Endothelial cell of umbilical vein (primary cell): ENCODE measurements around the gene CCT8. TPM values are rescaled to one million over a fixed set of nuclear protein-coding genes. Genes with fewer than 3 reads are reported as not detected.

ENCODE experiments used
- BruUV-seq: library from RNA; stranded (reverse); fragments of 400-500 nt; replicated peaks from 2 replicates; lab custom pipeline; 2021; lab: Mats Ljungman, UMichigan
- CTCF ChIA-PET: fragments of 300-600, 350-600 bp; sonication (Branson Sonifier 250); formaldehyde crosslinking; loops from one replicate; lab custom pipeline; 2021; ENCODE audit warnings: antibody characterized with exemption, inconsistent platforms; lab: Charles Lee
- POLR2A ChIA-PET: fragments of 300-600, 350-600 bp; sonication (Branson Sonifier 250); formaldehyde crosslinking; loops from one replicate; lab custom pipeline; 2021; ENCODE audit warnings: antibody characterized with exemption, inconsistent platforms; lab: Charles Lee
- DNase-seq: peaks from one replicate; pipeline ENCODE4 v3.0.0-alpha.2; 2011; ENCODE audit warnings: low read depth, low spot score
- FAIRE-seq: peaks from 2 replicates; lab custom pipeline; 2011; peaks lifted over from hg19 to GRCh38; lab: Jason Lieb, UNC
- H2AFZ ChIP-seq: 2 replicates; pipeline ENCODE4 v1.6.0; 2012; ENCODE audit warnings: low read depth, low read length, control low read depth, inconsistent platforms
- H3K27ac ChIP-seq: 2 replicates; pipeline ENCODE4 v1.5.1; 2011; ENCODE audit warnings: low read depth, mild to moderate bottlenecking, control low read depth, low read length, moderate library complexity; ENCODE audit not compliant: insufficient read depth
- H3K27me3 ChIP-seq, 2 experiments: 2 replicates each; pipeline versions ENCODE4 v1.6.0 to v1.6.1; 2011; ENCODE audit warnings: low read length in 2 of 2, mixed read lengths in 1 of 2; ENCODE audit not compliant: control insufficient read depth in 2 of 2, insufficient read depth in 2 of 2
- H3K36me3 ChIP-seq, 2 experiments: 2 replicates in 1 of 2; 3 replicates in 1 of 2; pipeline ENCODE4 v1.5.1; 2011; ENCODE audit warnings: low read length in 2 of 2, mild to moderate bottlenecking in 1 of 2, moderate library complexity in 1 of 2; ENCODE audit not compliant: control insufficient read depth in 2 of 2, insufficient read depth in 2 of 2; ENCODE audit errors: extremely low read depth in 1 of 2
- H3K4me1 ChIP-seq: 3 replicates; pipeline ENCODE4 v1.5.1; 2011; ENCODE audit warnings: mild to moderate bottlenecking, low read length; ENCODE audit not compliant: control insufficient read depth, insufficient read depth; ENCODE audit errors: extremely low read depth
- H3K4me2 ChIP-seq: 2 replicates; pipeline ENCODE4 v1.6.1; 2011; ENCODE audit warnings: low read length, control low read depth, mixed read lengths; ENCODE audit not compliant: insufficient read depth
- H3K4me3 ChIP-seq, 3 experiments: fragments of 200-600 bp in 1 of 3; sonication (generic), shearing (Covaris generic) in 1 of 3; replicated peaks in 1 of 3; 2 replicates each; pipeline ENCODE4 v1.5.1; 2011 to 2016; ENCODE audit warnings: control low read depth in 3 of 3, low read length in 3 of 3, mild to moderate bottlenecking in 2 of 3, inconsistent platforms in 1 of 3, low read depth in 1 of 3, moderate library complexity in 1 of 3; ENCODE audit not compliant: insufficient read depth in 1 of 3
- H3K79me2 ChIP-seq: 2 replicates; pipeline ENCODE4 v1.6.0; 2012; ENCODE audit warnings: low read length, inconsistent platforms; ENCODE audit not compliant: control insufficient read depth, insufficient read depth
- H3K9ac ChIP-seq: replicated peaks from 2 replicates; pipeline ENCODE3; 2011; ENCODE audit warnings: low read length, control low read depth; ENCODE audit not compliant: insufficient read depth; ENCODE audit errors: extremely low read depth
- H3K9me1 ChIP-seq: replicated peaks from 3 replicates; pipeline ENCODE4 v1.6.0; 2011; ENCODE audit warnings: mild to moderate bottlenecking, low read length; ENCODE audit not compliant: control insufficient read depth, insufficient read depth; ENCODE audit errors: extremely low read depth
- H3K9me3 ChIP-seq: replicated peaks from 2 replicates; pipeline ENCODE4 v1.5.1; 2012; ENCODE audit warnings: low read length, inconsistent platforms; ENCODE audit not compliant: control insufficient read depth, insufficient read depth
- H4K20me1 ChIP-seq: replicated peaks from 2 replicates; pipeline ENCODE3; 2011; ENCODE audit warnings: mild to moderate bottlenecking, low read length; ENCODE audit not compliant: control insufficient read depth, insufficient read depth; ENCODE audit errors: extremely low read depth
- EZH2 ChIP-seq: IDR thresholded peaks from 2 replicates; pipeline ENCODE4 v1.6.1; 2012; ENCODE audit warnings: borderline replicate concordance, low read depth, mild to moderate bottlenecking, moderate library complexity, low read length, inconsistent platforms; ENCODE audit not compliant: severe bottlenecking
- FOS ChIP-seq: IDR thresholded peaks from 2 replicates; pipeline ENCODE4 v1.6.1; 2011; ENCODE audit warnings: mild to moderate bottlenecking, low read length, moderate library complexity, borderline replicate concordance; ENCODE audit not compliant: insufficient read depth
- GATA2 ChIP-seq: IDR thresholded peaks from 2 replicates; pipeline ENCODE4 v1.7.0; 2011; ENCODE audit warnings: low read depth, mild to moderate bottlenecking, moderate library complexity, mixed read lengths, low read length; ENCODE audit not compliant: insufficient read length, insufficient read depth
- JUN ChIP-seq: IDR thresholded peaks from 2 replicates; pipeline ENCODE4 v1.6.1; 2011; ENCODE audit warnings: borderline replicate concordance, low read depth; ENCODE audit not compliant: insufficient read length, insufficient read depth
- MAX ChIP-seq: IDR thresholded peaks from 2 replicates; pipeline ENCODE4 v1.6.1; 2011; ENCODE audit not compliant: insufficient read depth, insufficient read length
- MYC ChIP-seq: IDR thresholded peaks from one replicate; pipeline ENCODE4 v1.6.1; 2011; ENCODE audit warnings: mild to moderate bottlenecking, low read depth, low read length
- POLR2A ChIP-seq: IDR thresholded peaks from 2 replicates; pipeline ENCODE4 v1.6.1; 2012; ENCODE audit warnings: low read depth, mild to moderate bottlenecking, control low read depth, low read length
- POLR2AphosphoS5 ChIP-seq: IDR thresholded peaks from 2 replicates; pipeline ENCODE4 v1.6.1; 2012; ENCODE audit warnings: low read depth, mild to moderate bottlenecking, control low read depth, low read length, moderate library complexity; ENCODE audit not compliant: insufficient read depth
- dilution Hi-C: fragments of 300-500 bp; cut with MboI; formaldehyde crosslinking; loops from one replicate; pipeline ENCODE4 v1.15.0; 2019; ENCODE audit warnings: low sequenced_read_pairs; ENCODE audit not compliant: extremely low pct_ligation_motif_present
- intact Hi-C: fragments of 100-400 bp; cut with micrococcal nuclease; formaldehyde crosslinking; loops from one replicate; pipeline ENCODE4 v1.10.0; 2022
- polyA plus RNA-seq, 4 experiments: library from polyadenylated mRNA; depleted of rRNA in 3 of 4; stranded (reverse) in 3 of 4; unstranded in 1 of 4; fragments of >200 nt; gene quantifications; 2 replicates each; pipeline versions ENCODE4 v1.2.1 to v1.2.3, GENCODE V29; 2011 to 2012; ENCODE audit warnings: missing spikeins in 1 of 4
- total RNA-seq: library from RNA; stranded (reverse); gene quantifications from 2 replicates; pipeline ENCODE4 v1.2.3, GENCODE V29; 2021
- TF ChIP-seq, protein P1 (sequence below), 2 donors: IDR thresholded peaks; 1 replicate in 1 of 2; 2 replicates in 1 of 2; pipeline ENCODE4 v1.5.1; 2011; ENCODE audit warnings: low read length in 2 of 2, mild to moderate bottlenecking in 2 of 2, moderate library complexity in 2 of 2, control low read depth in 1 of 2, inconsistent platforms in 1 of 2, low read depth in 1 of 2; ENCODE audit not compliant: insufficient read depth in 1 of 2; ENCODE audit errors: extremely low read depth in 1 of 2

The CCT8 gene
- total and polyA plus RNA-seq, 2 donors (not counting 3 experiments of a cell fraction or from before 2014, with no cell fraction given), result 102 to 212 TPM

GRCh38 chr21:29022166-29022565 is 51.3 kb downstream of the CCT8 start:
- no peak overlapping the region for H2AFZ ChIP-seq
- H3K36me3 ChIP-seq, result no peaks in the 10 kb centered on the region
- peaks cover 34% of the 10 kb centered on the region for H3K79me2 ChIP-seq
- H3K27me3 ChIP-seq, result no peaks in the 10 kb centered on the region
- H3K27ac ChIP-seq, result no peak overlapping the region
- no peak overlapping the region for H3K9ac ChIP-seq
- H3K4me3 ChIP-seq, result no peak overlapping the region
- H3K9me1 ChIP-seq, result no peaks in the 10 kb centered on the region
- dilution Hi-C loops (no loop called here), intact Hi-C loops (no loop called here)
- H3K4me2 ChIP-seq, result no peak overlapping the region
- TF ChIP-seq POLR2A (no peak), GATA2 (no peak), MAX (no peak), JUN (no peak), MYC (no peak), POLR2AphosphoS5 (no peak), EZH2 (no peak), FOS (no peak)
- TF ChIP-seq, protein P1, sequence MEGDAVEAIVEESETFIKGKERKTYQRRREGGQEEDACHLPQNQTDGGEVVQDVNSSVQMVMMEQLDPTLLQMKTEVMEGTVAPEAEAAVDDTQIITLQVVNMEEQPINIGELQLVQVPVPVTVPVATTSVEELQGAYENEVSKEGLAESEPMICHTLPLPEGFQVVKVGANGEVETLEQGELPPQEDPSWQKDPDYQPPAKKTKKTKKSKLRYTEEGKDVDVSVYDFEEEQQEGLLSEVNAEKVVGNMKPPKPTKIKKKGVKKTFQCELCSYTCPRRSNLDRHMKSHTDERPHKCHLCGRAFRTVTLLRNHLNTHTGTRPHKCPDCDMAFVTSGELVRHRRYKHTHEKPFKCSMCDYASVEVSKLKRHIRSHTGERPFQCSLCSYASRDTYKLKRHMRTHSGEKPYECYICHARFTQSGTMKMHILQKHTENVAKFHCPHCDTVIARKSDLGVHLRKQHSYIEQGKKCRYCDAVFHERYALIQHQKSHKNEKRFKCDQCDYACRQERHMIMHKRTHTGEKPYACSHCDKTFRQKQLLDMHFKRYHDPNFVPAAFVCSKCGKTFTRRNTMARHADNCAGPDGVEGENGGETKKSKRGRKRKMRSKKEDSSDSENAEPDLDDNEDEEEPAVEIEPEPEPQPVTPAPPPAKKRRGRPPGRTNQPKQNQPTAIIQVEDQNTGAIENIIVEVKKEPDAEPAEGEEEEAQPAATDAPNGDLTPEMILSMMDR (IDR thresholded peaks at IDR 0.05; ENCODE audit: extremely low read depth in 1 of 2, insufficient read depth in 1 of 2, low read depth in 1 of 2, low read length in 2 of 2), result no peak
- no TSS peak for BruUV-seq
- DNase-seq (no peak), FAIRE-seq (no peak)
- ChIA-PET CTCF (interaction anchor here (1.9 kb wide), 1 partner anchor 29 kb away, joined by 4 read pairs; the partner anchor contains the start of gene LTN1), POLR2A (no interaction called here)
- H3K4me1 ChIP-seq, result peaks cover 19% of the 10 kb centered on the region
- no peaks in the 10 kb centered on the region for H3K9me3 ChIP-seq
- no peaks in the 10 kb centered on the region for H4K20me1 ChIP-seq
